GM12878 (cell line): ENCODE results near the gene RTN4.

Source experiments
- CHD1 ChIP-seq: IDR thresholded peaks from 2 replicates; pipeline ENCODE4 v1.6.1; 2012; ENCODE audit warnings: low read depth, low read length, improper control_type of control experiment
- EGR1 ChIP-seq, 2 experiments: IDR thresholded peaks; 1 replicate in 1 of 2; 2 replicates in 1 of 2; pipeline ENCODE4 v1.6.1; 2011 to 2012; ENCODE audit warnings: low read depth in 2 of 2, low read length in 2 of 2, borderline replicate concordance in 1 of 2, mild to moderate bottlenecking in 1 of 2, moderate library complexity in 1 of 2
- EP300 ChIP-seq, 2 experiments: fragments of 150-350 bp in 1 of 2; IDR thresholded peaks; 2 replicates each; pipeline ENCODE4 v1.6.1; 2011 to 2012; ENCODE audit warnings: low read depth in 2 of 2, low read length in 2 of 2, borderline replicate concordance in 1 of 2, improper control_type of control experiment in 1 of 2, inconsistent platforms in 1 of 2; ENCODE audit not compliant: control insufficient read depth in 1 of 2
- EZH2 ChIP-seq: IDR thresholded peaks from 2 replicates; pipeline ENCODE4 v1.6.1; 2012; ENCODE audit warnings: low read depth, mild to moderate bottlenecking, control low read depth, inconsistent platforms, low read length, borderline replicate concordance; ENCODE audit not compliant: control insufficient read depth
- HDAC2 ChIP-seq: fragments of 200-600 bp; sonication (generic); IDR thresholded peaks from 2 replicates; pipeline ENCODE4 v1.6.1; 2017
- HDGF ChIP-seq: fragments of 450-650 bp; IDR thresholded peaks from 2 replicates; pipeline ENCODE4 v1.6.1; 2016; ENCODE audit warnings: antibody characterized with exemption
- JUNB ChIP-seq: IDR thresholded peaks from 2 replicates; pipeline ENCODE4 v1.6.1; 2016; ENCODE audit warnings: antibody characterized with exemption, mild to moderate bottlenecking
- PML ChIP-seq: IDR thresholded peaks from 2 replicates; pipeline ENCODE4 v1.6.1; 2012; ENCODE audit warnings: low read length, inconsistent platforms
- POLR2AphosphoS5 ChIP-seq: IDR thresholded peaks from 2 replicates; pipeline ENCODE4 v1.6.1; 2011; ENCODE audit warnings: mild to moderate bottlenecking, low read length, inconsistent platforms
- TAF1 ChIP-seq: IDR thresholded peaks from 2 replicates; pipeline ENCODE4 v1.6.1; 2011; ENCODE audit warnings: mild to moderate bottlenecking, low read depth, low read length, borderline replicate concordance
- WRNIP1 ChIP-seq: IDR thresholded peaks from 2 replicates; pipeline ENCODE4 v1.6.1; 2011; ENCODE audit warnings: low read depth, low read length, improper control_type of control experiment, borderline replicate concordance
- ZNF207 ChIP-seq: fragments of 450-650 bp; IDR thresholded peaks from 2 replicates; pipeline ENCODE4 v1.6.1; 2014; ENCODE audit warnings: antibody characterized with exemption, mild to moderate bottlenecking, borderline replicate concordance
- ZNF274 ChIP-seq: IDR thresholded peaks from one replicate; pipeline ENCODE4 v1.8.0; 2011; ENCODE audit not compliant: insufficient read length, insufficient read depth
- TF ChIP-seq, protein P1 (sequence below), 3 experiments: IDR thresholded peaks in 2 of 3; conservative IDR thresholded peaks in 1 of 3; 2 replicates each; pipeline ENCODE4 v1.5.1; 2011; ENCODE audit warnings: low read depth in 3 of 3, low read length in 3 of 3, mild to moderate bottlenecking in 3 of 3, control low read depth in 2 of 3, moderate library complexity in 2 of 3, inconsistent platforms in 1 of 3, mixed read lengths in 1 of 3; ENCODE audit not compliant: control insufficient read depth in 2 of 3, insufficient read depth in 1 of 3; ENCODE audit errors: extremely low read depth in 1 of 3

DNA sequence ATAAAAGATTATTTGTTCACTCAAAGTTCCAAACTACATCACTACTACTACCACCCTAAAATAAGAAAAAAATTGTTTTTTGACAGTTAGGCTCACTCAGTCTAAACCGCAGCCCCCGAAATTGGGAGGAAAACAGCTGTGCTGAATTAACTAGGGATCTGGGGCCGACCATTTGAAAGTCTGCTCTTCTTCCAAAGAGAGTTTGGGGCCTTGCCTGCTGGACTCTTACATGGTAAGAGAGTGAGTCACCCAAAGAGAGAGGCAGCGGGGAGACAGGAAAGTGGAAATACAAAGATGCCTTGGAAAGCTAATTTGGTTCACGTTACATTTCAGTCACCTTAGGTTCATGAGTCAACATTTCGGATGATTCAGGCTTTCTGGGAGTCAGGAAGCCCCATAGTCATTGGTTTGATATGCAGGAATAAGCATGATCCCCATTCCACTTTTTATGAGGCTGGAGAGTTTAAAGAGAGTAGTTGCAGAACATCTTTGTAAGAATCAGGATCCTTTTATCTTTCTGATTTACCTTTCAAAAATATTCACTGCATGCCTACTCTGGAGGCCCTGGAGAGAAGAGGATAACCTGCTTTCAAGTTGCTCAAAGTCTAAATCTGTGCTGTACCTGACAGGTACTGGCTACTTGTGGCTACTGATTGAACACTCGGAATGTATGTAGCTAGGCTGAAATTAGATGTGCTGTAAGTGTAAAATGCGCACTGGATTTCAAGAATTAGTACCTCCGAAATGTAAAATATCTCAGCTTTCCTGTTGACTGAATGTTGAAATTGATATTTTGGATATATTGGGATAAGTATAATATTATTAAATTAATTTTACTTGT, 995 bp upstream of the RTN4 start:
- TF ChIP-seq ZNF274 (no peak), EZH2 (no peak), EP300 (IDR thresholded peaks at IDR 0.05; ENCODE audit: borderline replicate concordance in 1 of 2, control insufficient read depth in 1 of 2, low read depth in 2 of 2, low read length in 2 of 2) (no peak), EGR1 (IDR thresholded peaks at IDR 0.05; ENCODE audit: borderline replicate concordance in 1 of 2, low read depth in 2 of 2, low read length in 2 of 2) (no peak), PML (no peak), HDGF (no peak), HDAC2 (no peak), JUNB (no peak), WRNIP1 (no peak), CHD1 (no peak), ZNF207 (no peak), POLR2AphosphoS5 (no peak), TAF1 (no peak)
- TF ChIP-seq, protein P1, sequence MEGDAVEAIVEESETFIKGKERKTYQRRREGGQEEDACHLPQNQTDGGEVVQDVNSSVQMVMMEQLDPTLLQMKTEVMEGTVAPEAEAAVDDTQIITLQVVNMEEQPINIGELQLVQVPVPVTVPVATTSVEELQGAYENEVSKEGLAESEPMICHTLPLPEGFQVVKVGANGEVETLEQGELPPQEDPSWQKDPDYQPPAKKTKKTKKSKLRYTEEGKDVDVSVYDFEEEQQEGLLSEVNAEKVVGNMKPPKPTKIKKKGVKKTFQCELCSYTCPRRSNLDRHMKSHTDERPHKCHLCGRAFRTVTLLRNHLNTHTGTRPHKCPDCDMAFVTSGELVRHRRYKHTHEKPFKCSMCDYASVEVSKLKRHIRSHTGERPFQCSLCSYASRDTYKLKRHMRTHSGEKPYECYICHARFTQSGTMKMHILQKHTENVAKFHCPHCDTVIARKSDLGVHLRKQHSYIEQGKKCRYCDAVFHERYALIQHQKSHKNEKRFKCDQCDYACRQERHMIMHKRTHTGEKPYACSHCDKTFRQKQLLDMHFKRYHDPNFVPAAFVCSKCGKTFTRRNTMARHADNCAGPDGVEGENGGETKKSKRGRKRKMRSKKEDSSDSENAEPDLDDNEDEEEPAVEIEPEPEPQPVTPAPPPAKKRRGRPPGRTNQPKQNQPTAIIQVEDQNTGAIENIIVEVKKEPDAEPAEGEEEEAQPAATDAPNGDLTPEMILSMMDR (IDR thresholded peaks at IDR 0.05 in 2 of 3, conservative IDR thresholded peaks at IDR 0.05 in 1 of 3; ENCODE audit: control insufficient read depth in 2 of 3, extremely low read depth in 1 of 3, insufficient read depth in 1 of 3, low read depth in 3 of 3, low read length in 3 of 3) = no peak
